ENCODE measurements around the gene WFS1. TPM values are rescaled to one million over a fixed set of nuclear protein-coding genes. Genes with fewer than 3 reads are reported as not detected.

WFS1 gene
- total and polyA plus RNA-seq, 2 of the 4 experiments (the other 2 are of a cell fraction) = 9.7 to 42.4 TPM

DNA sequence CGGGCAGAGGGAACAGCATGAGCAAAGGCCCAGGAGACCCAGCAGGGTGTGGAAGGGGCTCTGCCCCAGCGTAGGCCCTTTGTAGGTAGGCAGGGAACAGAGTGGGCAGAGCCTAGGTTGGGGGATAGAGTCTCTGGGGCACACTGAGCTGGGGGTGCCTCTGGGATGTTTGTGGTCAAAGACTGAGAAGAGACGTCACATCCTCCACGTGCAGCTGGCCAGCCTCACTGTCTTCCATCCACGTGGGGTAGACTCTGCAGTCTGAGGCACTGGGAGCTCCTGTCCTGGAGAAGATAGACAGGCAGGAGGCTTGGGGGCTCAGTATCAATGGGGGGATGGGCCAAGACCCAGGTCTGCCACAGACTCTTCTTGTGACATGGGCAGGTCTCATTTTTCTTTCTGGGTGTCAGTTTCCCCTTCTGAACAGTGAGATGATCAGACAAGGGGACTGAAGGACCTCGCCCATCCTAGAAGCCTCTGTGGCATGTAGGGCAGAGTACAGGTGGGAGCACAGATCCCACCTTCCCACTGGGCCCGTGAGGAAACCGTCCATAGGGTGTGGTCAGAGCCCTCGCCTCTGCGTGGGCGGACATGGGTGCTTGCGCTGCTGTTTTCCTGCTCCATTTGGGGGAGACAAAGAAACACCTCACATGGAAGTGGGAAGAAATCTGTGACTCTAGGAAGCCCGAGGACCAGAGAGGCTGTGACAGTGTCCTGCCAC is 22.9 kb downstream of the WFS1 start:
- BruUV-seq (replicated peaks) = no TSS peak
- Histone ChIP-seq H3K18ac (ENCODE audit: low read depth, low read length) (no peak overlapping the region), H3K4me2 (ENCODE audit: low read depth, low read length) (no peak overlapping the region), H2AFZ (replicated peaks; ENCODE audit: low read length, poor library complexity) (no peak overlapping the region), H3K9me1 (ENCODE audit: insufficient read depth, low read length) (peaks cover 3% of the 10 kb centered on the region; the same call in 1 of the 2 replicates), H3K23ac (ENCODE audit: low read depth, low read length) (no peak overlapping the region), H3K36me3 (ENCODE audit: control insufficient read depth, insufficient read depth, low read length) (peaks cover 73% of the 10 kb centered on the region), H3K27me3 (ENCODE audit: control insufficient read depth, insufficient read depth, low read length) (no peaks in the 10 kb centered on the region), H2BK20ac (ENCODE audit: low read depth, low read length) (no peak overlapping the region), H3K4me3 (ENCODE audit: insufficient read depth, low read depth, low read length) (no peak overlapping the region), H4K5ac (ENCODE audit: low read depth, low read length) (no peak overlapping the region), H2BK5ac (ENCODE audit: low read depth, low read length, poor library complexity, severe bottlenecking) (no peak overlapping the region), H3K56ac (ENCODE audit: extremely low read depth, insufficient read depth, low read length) (no peak overlapping the region), H3K14ac (replicated peaks; ENCODE audit: low read depth, low read length) (no peak overlapping the region), H4K8ac (ENCODE audit: low read depth in 2 of 2, low read length in 2 of 2) (no peak overlapping the region), H3K27ac (ENCODE audit: insufficient read depth, low read length) (no peak overlapping the region), H3K4ac (ENCODE audit: low read depth, low read length) (no peak overlapping the region), H4K20me1 (ENCODE audit: insufficient read depth, low read length) (no peaks in the 10 kb centered on the region), H2AK9ac (replicated peaks; ENCODE audit: low read depth, low read length, poor library complexity) (no peak overlapping the region), H3K9me3 (ENCODE audit: control insufficient read depth, insufficient read depth, low read length) (no peaks in the 10 kb centered on the region), H3K9ac (ENCODE audit: low read depth, low read length) (no peak overlapping the region), H2BK15ac (ENCODE audit: low read depth, low read length) (no peak overlapping the region), H3K4me1 (ENCODE audit: control insufficient read depth, insufficient read depth, low read length) (no peaks in the 10 kb centered on the region), H2AK5ac (ENCODE audit: low read depth, low read length) (no peak overlapping the region), H4K91ac (ENCODE audit: insufficient read depth, low read depth, low read length) (no peak overlapping the region), H2BK120ac (ENCODE audit: low read depth, low read length) (no peak overlapping the region), H3K79me1 (ENCODE audit: low read depth in 1 of 2, low read length in 2 of 2) (no peaks in the 10 kb centered on the region)
- dilution Hi-C loops (cut with HindIII; ENCODE audit: low sequenced_read_pairs, unreplicated experiment) = no loop called here
- POLR2A ChIA-PET (ENCODE audit: unreplicated experiment) = no interaction called here
- no peak for ATAC-seq (ENCODE audit: low read depth)
- DNase-seq = no peak
- TF ChIP-seq, protein P1, sequence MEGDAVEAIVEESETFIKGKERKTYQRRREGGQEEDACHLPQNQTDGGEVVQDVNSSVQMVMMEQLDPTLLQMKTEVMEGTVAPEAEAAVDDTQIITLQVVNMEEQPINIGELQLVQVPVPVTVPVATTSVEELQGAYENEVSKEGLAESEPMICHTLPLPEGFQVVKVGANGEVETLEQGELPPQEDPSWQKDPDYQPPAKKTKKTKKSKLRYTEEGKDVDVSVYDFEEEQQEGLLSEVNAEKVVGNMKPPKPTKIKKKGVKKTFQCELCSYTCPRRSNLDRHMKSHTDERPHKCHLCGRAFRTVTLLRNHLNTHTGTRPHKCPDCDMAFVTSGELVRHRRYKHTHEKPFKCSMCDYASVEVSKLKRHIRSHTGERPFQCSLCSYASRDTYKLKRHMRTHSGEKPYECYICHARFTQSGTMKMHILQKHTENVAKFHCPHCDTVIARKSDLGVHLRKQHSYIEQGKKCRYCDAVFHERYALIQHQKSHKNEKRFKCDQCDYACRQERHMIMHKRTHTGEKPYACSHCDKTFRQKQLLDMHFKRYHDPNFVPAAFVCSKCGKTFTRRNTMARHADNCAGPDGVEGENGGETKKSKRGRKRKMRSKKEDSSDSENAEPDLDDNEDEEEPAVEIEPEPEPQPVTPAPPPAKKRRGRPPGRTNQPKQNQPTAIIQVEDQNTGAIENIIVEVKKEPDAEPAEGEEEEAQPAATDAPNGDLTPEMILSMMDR (conservative IDR thresholded peaks at IDR 0.05; ENCODE audit: low read depth, low read length) = no peak
- TF ChIP-seq, protein P2, sequence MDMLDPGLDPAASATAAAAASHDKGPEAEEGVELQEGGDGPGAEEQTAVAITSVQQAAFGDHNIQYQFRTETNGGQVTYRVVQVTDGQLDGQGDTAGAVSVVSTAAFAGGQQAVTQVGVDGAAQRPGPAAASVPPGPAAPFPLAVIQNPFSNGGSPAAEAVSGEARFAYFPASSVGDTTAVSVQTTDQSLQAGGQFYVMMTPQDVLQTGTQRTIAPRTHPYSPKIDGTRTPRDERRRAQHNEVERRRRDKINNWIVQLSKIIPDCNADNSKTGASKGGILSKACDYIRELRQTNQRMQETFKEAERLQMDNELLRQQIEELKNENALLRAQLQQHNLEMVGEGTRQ (IDR thresholded peaks at IDR 0.05; ENCODE audit: low read depth, low read length) = no peak
- TF ChIP-seq RCOR1 (IDR thresholded peaks at IDR 0.05; ENCODE audit: insufficient replicate concordance, low read length) (no peak), CHD1 (IDR thresholded peaks at IDR 0.05; ENCODE audit: low read depth, low read length) (no peak), RFX5 (IDR thresholded peaks at IDR 0.05; ENCODE audit: low read depth, low read length) (no peak), MXI1 (IDR thresholded peaks at IDR 0.05; ENCODE audit: borderline replicate concordance, low read depth, low read length) (no peak), MAFK (IDR thresholded peaks at IDR 0.05; ENCODE audit: low read depth, low read length) (no peak)
- CTCF ChIA-PET = no interaction called here
- intact Hi-C loops (cut with micrococcal nuclease) = no loop called here
- in situ Hi-C loops (cut with MboI; ENCODE audit: low sequenced_read_pairs) = no loop called here
- 86% methylated on average over 4 of the region's 13 CpGs; no CpG with 5 or more reads in 1 of the 2 experiments for WGBS, 2 experiments (ENCODE audit: extremely low coverage in 2 of 2, insufficient read length in 1 of 2)

Measured in IMR-90 (cell line).